NB4 (cell line): Measurements from ENCODE around the gene PLLP.

Experiments
- CTCF ChIP-seq: IDR thresholded peaks from one replicate; pipeline ENCODE4 v1.5.1; 2012; ENCODE audit warnings: low read depth, low read length
- MAX ChIP-seq: IDR thresholded peaks from 2 replicates; pipeline ENCODE4 v1.6.1; 2011; ENCODE audit warnings: low read depth, low read length
- MYC ChIP-seq: IDR thresholded peaks from 2 replicates; pipeline ENCODE4 v1.6.1; 2011; ENCODE audit warnings: low read depth, low read length
- POLR2A ChIP-seq: IDR thresholded peaks from 2 replicates; pipeline ENCODE4 v1.6.1; 2011; ENCODE audit warnings: mild to moderate bottlenecking; ENCODE audit not compliant: insufficient read length; ENCODE audit errors: extremely low read depth

- TF ChIP-seq CTCF (no peak), POLR2A (no peak), MAX (no peak), MYC (no peak)
Measured at GRCh38 chr16:57258226-57258909, 26.1 kb downstream of the PLLP start.
